Hepatic stellate cell (primary cell): ENCODE results near the gene KIF17.

ENCODE experiments used
- DNase-seq: peaks from one replicate; pipeline ENCODE4 v3.0.0; 2011; ENCODE audit warnings: low spot score

Gene KIF17

DNA sequence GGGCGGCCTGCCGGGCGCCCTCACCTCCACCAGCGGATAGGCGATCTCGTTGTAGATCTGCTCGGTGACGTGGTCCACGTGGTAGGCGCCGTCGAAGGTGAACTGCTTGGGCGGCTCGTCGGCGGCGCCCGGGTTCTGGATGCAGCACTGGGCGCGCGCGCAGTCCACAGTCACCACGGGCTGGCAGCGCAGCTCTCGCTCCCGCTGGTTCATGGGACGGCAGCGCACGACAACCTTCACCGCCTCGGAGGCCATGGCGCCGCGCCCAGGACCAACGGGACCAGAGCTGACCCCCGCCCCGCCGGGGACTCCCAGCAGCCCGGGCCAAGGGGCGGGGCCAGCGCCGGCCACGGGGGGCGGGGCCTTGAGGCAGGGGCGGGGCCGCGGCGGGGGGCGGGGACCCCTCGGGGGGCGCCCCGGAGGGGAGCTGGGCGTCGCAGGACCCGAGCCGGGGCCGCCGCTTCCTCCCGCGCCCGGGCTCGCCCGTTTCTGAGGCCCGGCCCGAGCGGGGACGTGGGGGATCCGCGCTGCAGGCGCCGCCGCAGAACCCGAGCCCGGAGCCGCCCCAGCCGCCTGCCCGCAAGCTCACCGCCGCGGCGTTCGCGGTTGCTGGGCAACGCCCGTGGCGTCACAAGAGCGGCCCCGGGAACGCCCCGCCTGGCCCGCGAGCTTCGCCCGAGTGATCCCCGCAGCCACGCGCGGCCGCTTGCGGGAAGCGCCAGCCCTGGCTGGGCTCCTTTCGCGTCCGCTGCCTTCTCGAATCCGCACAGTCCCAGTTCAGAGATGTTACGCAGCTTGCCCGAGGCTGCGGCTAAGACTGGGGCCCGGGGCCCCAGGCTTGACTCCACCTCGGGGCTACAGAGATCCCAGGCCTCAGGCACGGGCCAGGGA is at the start of gene KIF17:
Gene KIF17 (minus strand): TSS at position 556 of the 891 bp plus-strand sequence. CDS start 301 bp downstream, at position 255.
- peak; percentile 91 for DNase-seq

DNA sequence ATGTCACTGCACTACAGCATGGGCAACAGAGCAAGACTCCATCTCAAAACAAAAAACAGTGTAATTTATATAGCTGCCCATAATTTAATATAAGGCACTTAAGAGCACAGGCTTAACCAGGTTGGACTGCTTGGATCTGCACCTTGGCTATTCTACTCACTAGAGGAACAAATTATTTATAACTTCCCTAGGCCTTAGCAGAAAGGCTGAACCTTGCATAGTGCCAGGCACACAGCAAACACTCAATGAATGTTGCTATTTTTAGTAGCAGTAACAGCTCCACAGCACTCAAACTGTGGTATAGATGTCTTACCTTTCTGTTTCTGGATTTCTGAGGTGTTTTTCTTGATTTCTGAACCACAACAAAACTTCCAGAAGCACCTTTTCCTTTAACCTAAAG is 49.5 kb upstream of the KIF17 start:
- DNase-seq = no peak

DNA sequence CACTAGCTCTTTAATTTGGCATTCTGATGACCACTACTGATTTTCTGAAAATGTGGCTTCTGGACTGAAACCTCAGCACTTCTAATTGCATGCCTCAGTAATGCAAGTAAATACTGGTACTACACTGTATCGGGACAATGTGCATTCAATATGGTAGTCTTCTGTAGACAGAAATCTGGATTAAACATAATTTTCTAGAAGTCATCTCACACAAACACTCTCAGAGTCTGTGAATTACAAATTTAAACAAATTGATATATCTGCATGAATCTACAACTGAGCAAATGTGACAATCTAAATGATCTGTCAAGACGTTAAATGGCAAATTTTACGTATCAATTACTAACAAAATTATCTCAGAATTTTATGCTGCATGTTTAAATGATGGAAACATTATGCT is 45.6 kb upstream of the KIF17 start:
- DNase-seq = no peak

DNA sequence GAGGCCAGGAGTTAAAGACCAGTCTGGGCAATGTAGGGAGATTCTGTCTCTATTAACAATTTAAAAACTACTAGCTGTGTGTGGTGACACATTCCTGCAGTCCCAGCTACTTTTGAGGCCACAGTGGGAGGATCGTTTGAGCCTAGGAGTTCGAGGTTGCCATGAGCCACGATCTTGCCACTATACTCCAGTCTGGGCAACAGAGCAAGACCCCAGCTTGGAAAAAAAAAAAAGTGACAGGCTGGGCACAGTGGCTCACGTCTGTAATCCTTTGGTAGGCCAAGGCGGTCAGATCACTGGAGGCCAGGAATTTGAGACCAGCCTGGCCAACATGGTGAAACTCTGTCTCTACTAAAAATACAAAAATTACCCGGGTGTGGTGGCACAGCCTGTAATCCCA is 42.5 kb upstream of the KIF17 start:
- DNase-seq = no peak

DNA sequence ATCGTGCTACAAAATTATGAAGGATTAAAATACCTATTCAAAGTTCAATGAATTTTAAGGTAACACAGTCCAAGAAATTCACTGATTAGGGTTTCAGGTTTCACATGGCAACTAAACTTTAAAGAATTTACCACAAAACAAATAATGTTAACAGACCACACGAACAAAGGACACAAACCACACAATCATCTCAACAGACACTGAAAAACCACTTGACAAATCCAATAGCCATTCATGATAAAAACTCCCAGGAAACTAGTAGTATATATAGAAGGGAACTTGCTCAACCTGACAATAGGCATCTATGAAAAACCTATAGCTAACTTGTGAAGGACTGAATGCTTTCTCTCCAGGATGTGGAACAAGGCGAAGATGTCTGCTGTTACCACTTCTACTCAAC is 35.8 kb upstream of the KIF17 start:
- DNase-seq = no peak

DNA sequence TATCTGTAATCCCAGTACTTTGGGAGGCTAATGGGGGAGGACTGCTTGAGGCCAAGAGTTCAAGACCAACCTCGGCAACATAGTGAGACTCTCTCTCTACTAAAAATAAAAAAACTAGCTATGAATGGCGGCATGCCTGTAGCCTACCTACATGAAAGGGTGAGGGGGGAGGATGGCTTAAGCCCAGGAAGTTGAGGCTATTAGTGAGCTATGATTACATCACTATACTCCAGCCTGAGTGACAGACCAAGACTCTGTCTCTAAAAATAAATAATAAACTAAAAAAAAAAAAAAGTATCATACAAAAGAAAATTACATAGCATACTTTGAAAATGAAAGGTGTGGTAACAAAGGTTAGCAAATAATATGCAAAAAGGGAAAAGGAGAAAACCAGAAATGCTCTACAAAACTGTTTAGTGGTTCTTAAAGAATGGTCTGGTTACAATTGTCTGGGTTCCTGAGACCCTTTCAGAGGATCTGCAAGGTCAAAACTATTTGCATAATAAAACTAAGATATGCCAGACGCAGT is 33.7 kb upstream of the KIF17 start:
- no peak for DNase-seq

DNA sequence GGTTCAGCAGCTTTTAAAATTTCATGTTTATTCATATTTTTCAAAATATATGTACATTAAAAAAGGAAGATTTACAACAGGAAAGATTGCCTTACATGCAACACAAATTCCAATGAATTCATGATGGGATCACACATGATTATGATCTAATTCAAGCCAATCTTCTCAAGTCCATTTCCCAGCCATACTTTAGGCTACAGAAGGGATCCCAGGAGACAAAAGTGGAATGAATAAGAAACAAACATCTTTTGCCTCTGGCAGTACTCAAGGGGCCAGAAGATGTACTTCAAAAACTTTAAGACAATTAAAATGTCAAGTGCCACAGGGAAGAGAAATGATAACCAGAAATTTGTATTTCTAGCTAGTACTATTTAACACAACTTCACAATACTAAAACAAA is 24.9 kb upstream of the KIF17 start:
- DNase-seq = no peak

DNA sequence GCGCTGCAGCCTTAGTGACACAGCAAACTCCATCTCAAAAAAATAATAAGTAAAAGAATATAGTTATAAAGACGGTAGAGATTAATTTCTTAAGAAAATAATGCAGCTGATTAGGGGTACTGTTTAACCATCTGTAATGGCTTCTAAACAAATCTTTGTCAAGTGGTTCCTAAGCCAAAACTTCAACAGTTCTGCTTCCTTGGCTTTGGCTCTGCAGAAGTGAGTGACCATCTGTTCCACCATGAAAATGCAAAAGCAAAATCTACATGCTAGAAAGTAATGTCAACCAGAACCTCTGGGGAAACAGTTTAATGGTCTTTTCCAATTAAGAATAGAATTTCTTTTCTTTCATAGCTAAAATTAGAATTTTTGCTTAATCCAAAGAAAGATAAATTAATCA is 23.0 kb upstream of the KIF17 start:
- no peak for DNase-seq

DNA sequence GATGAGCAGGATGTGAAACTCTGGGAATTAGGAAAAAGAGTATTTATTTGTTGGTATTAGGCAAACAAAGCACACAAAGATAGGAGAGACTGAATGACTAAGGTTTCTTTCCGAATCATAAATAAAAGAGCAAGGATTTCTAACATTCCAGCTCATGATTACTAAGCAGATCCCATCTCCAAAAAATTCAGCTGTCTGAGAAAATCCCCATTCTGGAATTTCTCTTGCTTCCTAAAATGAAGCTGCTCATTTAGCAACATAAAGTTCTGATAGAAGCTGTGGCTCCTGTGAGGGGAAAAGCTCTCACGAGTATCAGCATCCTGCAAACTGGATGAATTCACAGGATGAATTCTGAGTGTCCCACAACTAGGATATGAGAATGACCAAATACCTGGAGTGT is 21.4 kb upstream of the KIF17 start:
- peak; percentile 78 for DNase-seq

DNA sequence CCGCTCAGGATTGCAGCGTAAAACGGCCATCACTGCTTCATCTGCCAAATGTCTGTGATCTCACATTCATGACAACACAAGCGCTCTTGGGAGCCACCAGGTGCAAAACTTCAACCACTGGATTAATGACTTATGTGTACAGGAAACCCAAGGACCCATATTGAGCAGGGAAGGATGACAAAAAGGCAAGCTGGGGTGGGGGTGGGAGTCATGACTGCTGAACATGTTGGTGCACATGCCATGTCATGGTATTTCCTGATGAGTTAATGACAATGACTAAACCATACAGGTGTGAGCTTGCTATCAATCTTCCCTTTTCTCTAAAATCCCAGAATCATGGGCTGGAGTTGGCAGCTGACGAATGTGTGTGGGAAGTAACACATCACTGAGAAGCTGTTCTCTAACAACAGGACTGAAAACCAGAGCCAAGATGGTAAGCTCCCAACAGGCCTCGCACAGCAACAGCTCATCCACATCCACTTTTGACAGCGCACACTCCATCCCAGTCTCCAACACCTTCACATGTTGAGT is 17.8 kb upstream of the KIF17 start:
- no peak for DNase-seq

DNA sequence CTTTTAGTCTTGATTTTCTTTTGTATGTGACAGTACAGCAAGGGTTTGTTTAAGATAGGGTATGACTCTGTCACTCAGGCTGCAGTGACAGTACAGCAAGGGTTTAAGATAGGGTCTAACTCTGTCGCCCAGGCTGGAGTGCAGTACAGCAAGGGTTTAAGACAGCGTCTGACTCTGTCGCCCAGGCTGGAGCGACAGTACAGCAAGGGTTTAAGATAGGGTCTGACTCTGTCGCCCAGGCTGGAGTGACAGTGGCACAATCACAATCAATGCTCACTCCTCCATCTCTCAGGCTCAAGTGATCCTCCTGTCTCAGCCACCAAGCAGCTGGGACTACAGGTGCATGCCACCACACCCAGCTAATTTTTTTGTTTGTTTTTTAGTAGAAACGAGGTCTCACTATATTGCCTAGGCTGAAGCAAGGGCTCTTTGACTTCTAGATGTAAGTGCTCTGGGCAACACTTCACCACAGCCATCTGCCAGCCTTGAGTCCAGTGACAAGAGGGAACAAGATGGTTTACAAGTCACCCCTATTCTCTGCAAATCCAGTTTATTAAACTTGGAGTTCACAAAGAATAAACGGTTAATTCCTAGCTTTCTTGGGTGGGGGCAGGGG is 15.7 kb upstream of the KIF17 start:
- DNase-seq = no peak

DNA sequence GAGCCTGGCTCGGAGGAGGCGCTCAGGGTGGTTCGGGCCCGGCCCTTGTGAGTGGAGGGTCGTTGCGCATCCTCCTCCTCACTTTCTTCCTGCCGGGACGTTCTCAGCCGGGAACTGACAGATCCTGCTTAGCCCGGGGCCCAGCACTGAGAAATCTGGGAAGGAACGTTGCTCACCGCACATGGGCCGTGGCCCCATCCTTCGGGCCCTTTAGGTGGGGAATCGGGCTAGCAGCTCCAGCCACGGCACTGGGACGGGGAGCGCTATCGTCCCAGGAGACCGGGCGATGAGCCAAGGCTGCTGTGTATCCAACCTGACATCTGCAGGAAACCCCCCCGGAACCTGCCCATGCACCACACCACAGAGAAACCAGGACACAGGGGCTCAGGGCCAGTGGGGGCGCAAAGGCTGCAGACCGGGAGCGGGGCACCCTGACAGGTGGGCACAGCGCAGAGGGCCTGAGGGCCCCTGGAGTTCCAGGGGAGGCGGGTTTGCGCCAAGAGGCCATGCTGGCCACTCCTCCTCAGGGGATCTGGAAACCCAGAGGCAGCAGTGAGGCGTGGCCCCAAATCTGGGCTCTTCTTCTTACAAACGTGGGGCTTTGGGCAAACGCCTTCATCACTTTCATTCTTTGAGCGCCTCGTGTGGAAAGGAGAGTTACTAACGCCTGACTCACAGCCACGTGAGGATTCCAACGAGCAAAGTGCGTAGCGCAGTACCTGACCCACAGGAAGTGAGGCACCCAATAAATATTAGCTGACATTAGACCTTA is 15.0 kb upstream of the KIF17 start, which contains the start of gene SH2D5:
Gene SH2D5 (minus strand): TSS at position 116 of the 772 bp plus-strand sequence. CDS start 4,659 bp downstream, outside the sequence.
- peak; percentile 91 for DNase-seq

DNA sequence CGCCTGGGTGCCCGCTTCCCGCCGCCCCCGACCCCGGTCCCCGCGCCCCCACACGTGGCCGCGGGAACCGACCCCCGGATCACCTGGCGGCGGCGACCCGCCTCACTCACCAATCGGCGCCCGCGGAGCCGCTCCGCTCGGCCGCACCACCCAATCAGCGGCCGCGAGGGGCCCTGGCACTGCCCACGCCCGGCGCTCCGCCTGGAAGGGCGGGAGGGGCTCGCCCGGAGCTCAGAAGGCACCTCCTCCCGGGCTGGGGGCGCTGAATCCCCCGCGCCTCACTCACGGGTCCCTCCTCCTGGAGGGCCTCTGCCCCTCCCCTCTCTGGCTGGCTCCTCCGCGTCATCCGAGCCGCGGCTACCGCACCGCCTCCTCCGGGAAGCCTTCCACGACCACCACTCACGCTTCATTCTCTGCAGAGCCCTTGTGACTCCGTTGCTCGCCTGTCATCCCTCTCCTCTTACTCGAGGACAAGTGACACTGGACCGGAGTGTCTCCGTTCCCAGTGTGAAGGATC is 14.3 kb upstream of the KIF17 start:
- DNase-seq = peak; percentile 95

DNA sequence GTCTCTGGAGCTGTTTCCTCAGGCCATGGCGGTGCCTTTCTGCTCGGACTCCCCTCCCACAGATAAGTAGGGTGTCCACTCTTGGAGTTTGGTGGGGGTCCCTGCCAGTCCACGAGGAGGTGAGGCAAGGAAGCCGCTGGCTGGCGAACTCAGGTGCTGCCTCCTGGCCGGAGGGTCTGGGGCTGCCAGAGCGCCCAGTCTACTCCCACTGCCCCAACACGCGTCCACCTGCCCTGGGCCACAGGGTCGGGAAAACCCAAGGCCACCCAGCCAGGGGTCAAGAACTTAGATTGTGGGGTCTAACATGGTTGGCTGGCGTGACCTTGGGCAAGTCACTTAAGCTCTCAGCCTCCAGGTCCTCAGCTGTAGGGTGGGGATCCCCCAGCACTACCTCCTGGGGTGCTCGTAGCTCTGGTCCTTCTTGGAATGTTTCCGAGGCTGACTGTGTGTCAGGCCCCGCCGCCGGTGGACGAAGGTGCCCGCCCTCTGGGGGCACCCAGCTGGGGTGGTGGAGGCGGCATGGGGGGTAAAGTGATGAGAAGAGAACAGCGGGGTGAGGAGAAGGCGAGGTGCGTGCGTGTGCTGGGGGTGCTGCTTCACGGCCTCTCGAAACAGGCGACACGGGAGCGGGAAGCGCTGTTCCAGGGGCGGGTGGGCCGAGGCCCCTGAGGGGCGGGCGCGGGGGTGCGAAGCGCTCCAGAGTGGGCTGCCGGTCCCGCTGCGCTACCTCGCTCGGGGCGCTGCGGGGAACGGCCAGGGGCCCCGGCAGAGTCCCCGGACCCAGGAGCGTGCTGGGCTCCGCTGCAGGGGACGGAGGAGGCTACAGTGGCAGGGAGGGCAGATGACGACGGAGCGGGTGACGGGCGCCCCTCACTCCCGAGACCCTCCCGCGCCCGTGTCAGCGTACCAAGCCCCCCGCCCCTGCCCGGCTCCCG is 13.5 kb upstream of the KIF17 start:
- DNase-seq = peak; percentile 51

DNA sequence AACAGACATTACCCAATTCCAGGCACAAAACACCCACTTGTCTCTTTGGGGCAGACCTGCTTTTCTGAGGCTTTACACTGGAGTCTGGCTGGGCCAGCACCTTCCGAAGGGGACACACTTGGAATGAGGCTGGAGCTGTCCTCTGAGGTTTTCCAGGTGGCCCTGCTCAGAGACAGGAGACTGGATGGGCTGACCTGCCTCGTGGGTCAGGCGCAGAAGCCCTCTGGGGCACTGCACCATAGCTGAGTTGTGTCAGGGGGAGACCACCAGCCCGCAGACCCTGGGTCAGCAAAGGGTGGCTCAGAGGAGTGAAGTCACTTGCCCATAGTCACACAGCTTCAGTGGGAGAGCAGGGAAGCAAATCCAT is 12.9 kb upstream of the KIF17 start:
- DNase-seq = no peak

DNA sequence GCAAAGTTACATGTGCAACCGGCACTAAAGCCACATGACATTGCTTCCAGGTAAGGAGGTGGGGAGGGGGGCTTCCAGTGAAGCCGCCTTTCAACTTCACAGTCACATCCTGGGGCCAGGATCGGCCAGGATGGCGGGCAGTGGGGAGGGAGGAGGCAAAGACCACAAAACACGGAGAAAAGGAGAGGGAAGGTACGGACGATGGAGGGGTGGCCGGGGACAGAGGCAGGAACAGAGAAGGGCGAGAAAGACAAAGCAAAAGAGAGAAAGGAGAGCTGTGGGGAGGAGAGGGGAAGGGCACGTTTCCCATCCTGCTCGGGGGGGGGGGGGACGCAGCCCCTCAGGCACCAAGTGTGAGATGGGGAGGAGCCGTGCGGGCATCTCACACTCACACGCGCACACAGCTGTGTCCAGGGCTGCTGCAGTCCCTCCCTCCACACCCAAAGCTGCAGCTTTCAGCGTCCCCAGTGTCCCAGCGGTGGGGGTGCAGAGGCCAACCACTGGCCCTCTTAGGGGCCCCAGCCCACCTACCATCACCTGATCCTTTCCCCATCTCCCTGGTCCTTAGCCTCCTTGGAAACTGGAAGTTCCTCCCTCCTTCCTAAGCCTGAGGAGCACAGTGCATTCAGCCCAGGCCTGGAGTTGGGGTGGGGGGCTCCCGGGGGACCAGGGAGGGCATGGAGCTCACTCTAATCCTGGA is 12.3 kb upstream of the KIF17 start:
- no peak for DNase-seq

DNA sequence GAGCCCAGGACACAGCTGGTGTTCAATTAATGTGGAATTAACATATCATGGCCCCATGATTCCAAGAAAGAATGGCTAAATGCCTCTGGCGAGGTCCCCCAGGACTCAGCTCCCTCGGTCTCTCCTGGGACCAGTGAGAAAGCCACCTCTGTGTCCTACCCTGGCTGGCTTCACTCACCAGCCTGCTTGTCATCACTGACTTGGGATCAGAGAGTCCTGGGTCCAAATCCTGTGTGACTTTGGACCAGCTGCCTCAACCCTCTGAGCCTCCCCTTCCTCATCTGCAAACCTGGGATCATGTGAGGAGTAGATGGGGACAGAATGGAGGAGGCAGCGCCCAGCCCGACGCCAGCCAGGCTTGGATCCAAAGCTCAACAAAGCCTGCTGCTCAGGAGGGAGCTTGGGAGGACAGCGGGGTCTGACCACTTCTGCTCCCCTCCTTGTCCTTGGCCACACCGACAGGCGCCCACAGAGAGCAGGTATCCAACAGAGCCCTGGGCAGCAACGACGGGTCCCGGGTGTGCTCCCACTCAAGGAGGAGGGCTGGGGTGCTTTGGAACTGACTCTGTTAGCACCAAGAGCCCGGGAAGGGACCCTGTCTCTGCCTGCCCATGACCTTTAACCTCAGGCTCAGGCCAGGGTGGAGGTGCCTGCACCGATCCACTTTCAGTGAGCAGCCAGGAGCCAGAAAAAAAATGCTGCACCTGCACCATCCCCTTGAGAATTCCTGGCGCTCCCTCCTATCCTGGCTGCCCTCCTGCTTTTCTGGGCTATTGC is 11.5 kb upstream of the KIF17 start:
- DNase-seq = no peak

DNA sequence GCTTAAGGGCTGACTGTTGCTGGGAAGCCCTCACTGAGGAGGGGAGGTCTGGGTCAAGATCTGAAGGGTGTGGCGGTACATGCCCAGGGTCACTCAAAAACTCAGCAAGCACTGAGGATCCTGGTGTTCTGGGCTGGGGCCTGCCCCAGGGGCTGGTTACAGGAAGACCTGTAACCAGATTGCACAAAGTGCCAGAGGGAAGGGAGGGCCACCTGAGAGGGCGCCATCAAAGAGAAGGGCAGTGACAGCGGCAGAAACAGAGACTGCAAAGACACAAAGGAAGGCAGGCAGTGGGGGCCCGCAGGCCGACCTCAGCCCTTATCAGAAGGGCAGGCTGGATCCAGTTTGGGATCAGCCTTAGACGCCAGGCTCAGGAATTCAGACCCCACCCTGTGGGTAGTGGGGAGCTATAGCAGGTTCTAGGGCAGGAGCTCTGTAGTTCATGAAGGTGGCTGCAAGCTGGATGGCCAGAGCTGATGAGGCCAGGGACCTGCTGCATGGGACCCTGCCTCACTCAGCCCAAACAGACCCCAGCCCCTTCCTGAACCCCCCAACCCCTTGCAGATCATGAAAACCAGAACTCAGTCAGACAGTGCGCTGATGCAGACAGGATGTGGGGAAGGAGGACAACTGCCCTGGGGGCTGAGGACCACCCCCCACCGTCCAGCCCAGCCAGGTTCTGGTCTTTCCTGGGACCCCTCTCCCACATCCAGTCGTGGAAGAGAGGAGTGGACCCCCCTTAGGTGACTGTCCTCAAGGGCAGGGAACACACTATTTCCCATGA is 10.8 kb upstream of the KIF17 start:
- no peak for DNase-seq
